CD14-positive monocyte (primary cell): ENCODE results near the gene LAMTOR4. TPM values are rescaled to one million over a fixed set of nuclear protein-coding genes. Genes with fewer than 3 reads are reported as not detected.
A peak's percentile ranks its signal among the peaks of the same experiment; 100 is the strongest.
"Not testable (repeated sequence)": the region's sequence is repeated elsewhere in the genome, so short reads cannot be mapped to it uniquely, and the experiment has no call there.

ENCODE experiments used
- DNase-seq, 3 donors: peaks; one replicate each; pipeline ENCODE4 v3.0.0-alpha.2; 2011 to 2022
- H2AFZ ChIP-seq: 2 replicates; pipeline ENCODE4 v1.6.0; 2012; ENCODE audit warnings: mild to moderate bottlenecking, low read depth, low read length, inconsistent platforms; ENCODE audit not compliant: insufficient read depth, poor library complexity, severe bottlenecking
- H3K27ac ChIP-seq, 2 donors: 1 replicate in 1 of 2; 2 replicates in 1 of 2; pipeline ENCODE4 v1.5.1; 2012 to 2013; ENCODE audit warnings: low read length in 2 of 2, control low read depth in 1 of 2, inconsistent platforms in 1 of 2, low read depth in 1 of 2, mild to moderate bottlenecking in 1 of 2
- H3K27me3 ChIP-seq, 2 donors: one replicate each; pipeline versions ENCODE4 v1.6.0 to v1.6.1; 2011 to 2013; ENCODE audit warnings: low read length in 2 of 2; ENCODE audit not compliant: control insufficient read depth in 2 of 2, insufficient read depth in 2 of 2
- H3K36me3 ChIP-seq, 2 donors: replicated peaks in 1 of 2; 1 replicate in 1 of 2; 2 replicates in 1 of 2; pipeline versions ENCODE4 v1.5.1 to v1.6.1; 2012 to 2013; ENCODE audit warnings: low read length in 2 of 2, control low read depth in 1 of 2, inconsistent platforms in 1 of 2, mild to moderate bottlenecking in 1 of 2; ENCODE audit not compliant: insufficient read depth in 2 of 2, control insufficient read depth in 1 of 2
- H3K4me1 ChIP-seq, 2 donors: 1 replicate in 1 of 2; 2 replicates in 1 of 2; pipeline versions ENCODE4 v1.5.1 to v1.6.1; 2012 to 2013; ENCODE audit warnings: low read length in 2 of 2, control low read depth in 1 of 2, inconsistent platforms in 1 of 2, mild to moderate bottlenecking in 1 of 2, moderate library complexity in 1 of 2; ENCODE audit not compliant: insufficient read depth in 2 of 2, control insufficient read depth in 1 of 2
- H3K4me2 ChIP-seq: replicated peaks from 2 replicates; pipeline ENCODE3; 2012; ENCODE audit warnings: low read length, moderate library complexity, mild to moderate bottlenecking; ENCODE audit not compliant: poor library complexity, severe bottlenecking; ENCODE audit errors: extremely low read depth
- H3K4me3 ChIP-seq, 3 experiments: fragments of 200-600 bp in 1 of 3; sonication (generic) in 1 of 3; replicated peaks in 1 of 3; 1 replicate in 2 of 3; 2 replicates in 1 of 3; pipeline ENCODE4 v1.5.1; 2011 to 2013; ENCODE audit warnings: low read length in 3 of 3, mild to moderate bottlenecking in 3 of 3, control low read depth in 2 of 3, low read depth in 2 of 3, inconsistent platforms in 1 of 3, moderate library complexity in 1 of 3
- H3K79me2 ChIP-seq: 2 replicates; pipeline ENCODE4 v1.6.0; 2012; ENCODE audit warnings: mild to moderate bottlenecking, control low read depth, inconsistent platforms, low read length, moderate library complexity; ENCODE audit not compliant: insufficient read depth
- H3K9ac ChIP-seq: 2 replicates; pipeline ENCODE4 v1.6.0; 2017; ENCODE audit warnings: low read length, mild to moderate bottlenecking; ENCODE audit not compliant: insufficient read depth, poor library complexity, severe bottlenecking
- H3K9me3 ChIP-seq, 2 donors: replicated peaks in 1 of 2; 1 replicate in 1 of 2; 2 replicates in 1 of 2; pipeline versions ENCODE4 v1.5.1 to v1.6.1; 2012 to 2013; ENCODE audit warnings: low read length in 2 of 2, control low read depth in 1 of 2; ENCODE audit not compliant: control insufficient read depth in 1 of 2, insufficient read depth in 1 of 2
- H4K20me1 ChIP-seq: 2 replicates; pipeline ENCODE4 v1.6.0; 2012; ENCODE audit warnings: mild to moderate bottlenecking, low read length, control low read depth, moderate library complexity; ENCODE audit not compliant: insufficient read depth
- H3K27ac Mint-ChIP-seq, 7 donors: one replicate each; pipeline ENCODE4 v1.8.0; 2020; ENCODE audit warnings: mild to moderate bottlenecking in 7 of 7, mixed read lengths in 7 of 7, moderate library complexity in 6 of 7, inconsistent platforms in 2 of 7
- H3K27me3 Mint-ChIP-seq, 3 donors: one replicate each; pipeline ENCODE4 v1.8.0; 2021 to 2022; ENCODE audit warnings: low read depth in 3 of 3, mild to moderate bottlenecking in 3 of 3, mixed read lengths in 3 of 3, moderate library complexity in 3 of 3, inconsistent platforms in 1 of 3
- H3K36me3 Mint-ChIP-seq, 2 donors: one replicate each; pipeline ENCODE4 v1.8.0; 2020; ENCODE audit warnings: mixed read lengths in 2 of 2, inconsistent platforms in 1 of 2, mild to moderate bottlenecking in 1 of 2
- H3K4me1 Mint-ChIP-seq: one replicate; pipeline ENCODE4 v1.8.0; 2020; ENCODE audit warnings: mild to moderate bottlenecking, mixed read lengths
- H3K4me3 Mint-ChIP-seq, 2 donors: one replicate each; pipeline ENCODE4 v1.8.0; 2020; ENCODE audit warnings: mild to moderate bottlenecking in 2 of 2, mixed read lengths in 2 of 2, moderate library complexity in 1 of 2
- H3K9me3 Mint-ChIP-seq, 7 donors: one replicate each; pipeline ENCODE4 v1.8.0; 2020 to 2022; ENCODE audit warnings: mixed read lengths in 7 of 7, mild to moderate bottlenecking in 6 of 7, moderate library complexity in 6 of 7, inconsistent platforms in 2 of 7
- CTCF ChIP-seq: fragments of 200-600 bp; IDR thresholded peaks from one replicate; pipeline ENCODE4 v1.8.0; 2022; ENCODE audit warnings: antibody characterized with exemption, mild to moderate bottlenecking
- WGBS: methylation state at CpG from one replicate; pipeline ENCODE4 v1.1.5; 2013; ENCODE audit warnings: missing lambda C conversion rate; ENCODE audit not compliant: insufficient coverage; 5-methylcytosine and 5-hydroxymethylcytosine counted together
- intact Hi-C, 2 donors: fragments of 100-400 bp; cut with micrococcal nuclease; formaldehyde crosslinking; loops; one replicate each; pipeline versions ENCODE4 v1.15.0 to v1.15.1; 2023
- polyA plus RNA-seq, 3 donors: library from polyadenylated mRNA; depleted of rRNA in 1 of 3; unstranded in 2 of 3; stranded (reverse) in 1 of 3; fragments of 300-500 nt in 2 of 3; fragments of >200 nt in 1 of 3; fragmentation: Illumina TruSeq in 2 of 3; gene quantifications; 1 replicate in 2 of 3; 2 replicates in 1 of 3; pipeline ENCODE4 v1.2.3, GENCODE V29; 2012 to 2021

LAMTOR4 gene
- polyA plus RNA-seq, 3 donors, result 533 to 754 (median 621) TPM

DNA sequence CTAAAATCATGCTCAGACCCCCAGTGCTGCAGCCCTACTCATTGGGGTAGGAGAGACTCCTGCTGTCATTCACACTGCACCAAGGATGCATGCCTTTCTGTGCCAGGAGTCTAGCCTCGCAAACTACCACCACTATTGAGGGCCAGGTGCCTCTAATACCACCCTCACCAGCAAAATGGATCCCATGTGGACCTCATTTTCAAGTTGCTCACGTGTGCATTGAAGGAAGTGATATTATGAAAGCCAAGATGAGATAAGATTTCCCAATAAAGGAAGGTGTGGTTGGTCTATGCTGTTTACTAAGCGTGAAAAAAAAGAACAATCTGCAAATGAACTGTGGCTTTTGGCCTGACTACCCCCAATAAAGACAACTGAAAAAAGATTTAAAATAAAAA, 7.2 kb upstream of the LAMTOR4 start:
- no peak for TF ChIP-seq CTCF
- Mint-ChIP-seq H3K4me3 (peak overlapping the region in 1 of 2 donors; percentile 81), H3K27ac (peak overlapping the region in 6 of 7 donors; percentile 62 to 84 (median 74)), H3K4me1 (peaks cover 27% of the 10 kb centered on the region), H3K27me3 (peaks cover 0 to 10% (median 2%) of the 10 kb centered on the region in 3 donors), H3K9me3 (peaks cover 0 to 3% (median 0%) of the 10 kb centered on the region in 7 donors), H3K36me3 (no peaks in the 10 kb centered on the region)
- Histone ChIP-seq H3K27ac (peak overlapping the region in 1 of 2 donors; percentile 42), H3K4me1 (peaks cover 23 to 28% of the 10 kb centered on the region in 2 donors), H3K4me3 (peak overlapping the region in 1 of 3 experiments; percentile 19), H4K20me1 (no peaks in the 10 kb centered on the region), H3K27me3 (no peaks in the 10 kb centered on the region), H3K9ac (no peak overlapping the region), H2AFZ (peak overlapping the region; percentile 61), H3K36me3 (no peaks in the 10 kb centered on the region), H3K79me2 (no peaks in the 10 kb centered on the region), H3K4me2 (peak overlapping the region; percentile 6), H3K9me3 (no peaks in the 10 kb centered on the region)
- no CpG with 5 or more reads among the region's 3 CpGs for WGBS
- peak in 1 of 3 donors; percentile 50 for DNase-seq
- intact Hi-C loops, result loop anchor here in 1 of 2 donors (10.0 kb wide), 1 partner anchor 213 kb away; the partner anchor contains the start of gene PILRB

GRCh38 chr7:100142461-100142860, 6.3 kb upstream of the LAMTOR4 start:
- Histone ChIP-seq H3K9me3 (no peaks in the 10 kb centered on the region), H3K4me2 (no peak overlapping the region), H3K79me2 (no peaks in the 10 kb centered on the region), H3K9ac (no peak overlapping the region), H4K20me1 (no peaks in the 10 kb centered on the region), H3K27ac (no peak overlapping the region), H3K4me1 (peaks cover 23 to 28% of the 10 kb centered on the region in 2 donors), H2AFZ (no peak overlapping the region), H3K4me3 (no peak overlapping the region), H3K27me3 (no peaks in the 10 kb centered on the region), H3K36me3 (no peaks in the 10 kb centered on the region)
- intact Hi-C loops, result loop anchor here in 1 of 2 donors (10.0 kb wide), 1 partner anchor 212 kb away; the partner anchor contains the start of gene PILRB
- no peak for TF ChIP-seq CTCF
- no peak overlapping the region for H3K4me3 Mint-ChIP-seq
- peaks cover 32% of the 10 kb centered on the region for H3K4me1 Mint-ChIP-seq
- peaks cover 0 to 10% (median 2%) of the 10 kb centered on the region in 3 donors for H3K27me3 Mint-ChIP-seq
- 100% methylated on average over 2 of the region's 3 CpGs for WGBS
- H3K27ac Mint-ChIP-seq, result peak overlapping the region in 1 of 7 donors; percentile 28
- no peaks in the 10 kb centered on the region for H3K36me3 Mint-ChIP-seq
- peaks cover 0 to 3% (median 0%) of the 10 kb centered on the region in 7 donors for H3K9me3 Mint-ChIP-seq
- DNase-seq, result no peak

DNA sequence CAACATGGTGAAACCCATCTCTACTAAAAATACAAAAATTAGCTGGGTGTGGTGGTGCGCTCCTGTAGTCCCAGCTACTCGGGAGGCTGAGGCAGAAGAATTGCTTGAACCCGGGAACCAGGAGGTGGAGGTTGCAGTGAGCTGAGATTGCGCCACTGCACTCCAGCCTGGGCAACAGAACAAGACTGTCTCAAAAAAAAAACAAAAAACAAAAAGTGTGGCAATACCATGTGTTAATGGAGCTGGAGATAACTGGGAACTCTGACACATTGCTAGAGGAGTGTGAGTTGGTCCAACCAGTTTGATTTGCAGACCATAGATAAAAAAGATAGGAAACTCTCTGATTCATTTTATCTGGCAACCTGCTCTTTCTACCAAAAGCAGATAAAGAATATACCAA, 2.4 kb upstream of the LAMTOR4 start:
- H3K27me3 ChIP-seq, H3K27me3 Mint-ChIP-seq, H3K9me3 Mint-ChIP-seq, H3K4me3 ChIP-seq, H3K9me3 ChIP-seq, H3K36me3 ChIP-seq, H4K20me1 ChIP-seq, H3K9ac ChIP-seq, H2AFZ ChIP-seq, H3K4me2 ChIP-seq, H3K27ac ChIP-seq: not testable (repeated sequence)
- intact Hi-C loops, result loop anchor here in 1 of 2 donors (10.0 kb wide), 1 partner anchor 208 kb away; the partner anchor contains the start of gene PILRB
- Mint-ChIP-seq H3K36me3 (peaks cover 6 to 12% of the 10 kb centered on the region in 2 donors), H3K4me1 (peaks cover 48% of the 10 kb centered on the region), H3K27ac (peak overlapping the region in 5 of 7 donors; percentile 20 to 49 (median 37)), H3K4me3 (peak overlapping the region in 1 of 2 donors; percentile 16)
- no CpG with 5 or more reads among the region's 4 CpGs for WGBS
- H3K79me2 ChIP-seq, result peaks cover 31% of the 10 kb centered on the region
- H3K4me1 ChIP-seq, result peaks cover 44 to 55% of the 10 kb centered on the region in 2 donors
- peak in 2 of 3 donors; percentile 39 to 42 for DNase-seq
